ENCODE measurements around the gene MDM2. TPM values are rescaled to one million over a fixed set of nuclear protein-coding genes. Genes with fewer than 3 reads are reported as not detected.
A peak's percentile ranks its signal among the peaks of the same experiment; 100 is the strongest.

Gene MDM2
- total RNA-seq, 1 experiment from 2014 or later: 207 TPM

DNA sequence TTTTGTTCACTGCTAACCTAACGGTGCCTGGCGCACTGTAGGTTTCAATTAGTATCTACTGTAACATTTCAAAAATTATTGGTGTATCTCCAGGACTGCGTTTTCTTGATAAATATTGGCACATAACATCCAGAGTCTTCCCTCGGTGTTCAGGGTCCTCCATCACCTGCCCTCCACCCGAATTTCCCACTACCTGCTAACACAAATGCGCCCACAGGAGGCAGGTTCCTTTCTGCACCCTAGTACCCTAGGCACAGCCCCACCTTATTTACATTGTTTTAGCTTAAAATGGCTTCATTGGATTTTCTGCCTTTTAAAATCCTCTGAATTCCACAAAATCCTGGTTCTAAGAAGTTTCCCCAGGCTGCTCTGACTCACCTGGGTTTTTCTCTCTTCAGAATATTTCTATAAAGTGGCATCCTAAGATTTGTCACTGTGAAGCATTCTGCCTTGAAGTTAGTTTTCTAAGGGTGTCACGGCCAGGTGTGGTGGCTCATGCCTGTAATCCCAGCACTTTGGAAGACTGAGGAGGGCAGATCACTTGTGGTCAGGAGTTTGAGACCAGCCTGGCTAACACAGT, 86.4 kb downstream of the MDM2 start:
- no peaks in the 10 kb centered on the region for H3K27me3 Mint-ChIP-seq (ENCODE audit: low read depth)
- no peaks in the 10 kb centered on the region for H3K36me3 Mint-ChIP-seq
- no peak for TF ChIP-seq NFE2L1 (CRISPR knock-in tag; IDR thresholded peaks at IDR 0.05)
- no peak overlapping the region for H3K27ac Mint-ChIP-seq
- ChIA-PET CTCF (no interaction called here), POLR2A (no interaction called here)
- DNase-seq (ENCODE audit: low spot score): no peak
- H3K4me1 Mint-ChIP-seq: no peaks in the 10 kb centered on the region
- no peak for ATAC-seq
- H3K9me3 Mint-ChIP-seq: no peaks in the 10 kb centered on the region
- H3K4me3 Mint-ChIP-seq: no peak overlapping the region

DNA sequence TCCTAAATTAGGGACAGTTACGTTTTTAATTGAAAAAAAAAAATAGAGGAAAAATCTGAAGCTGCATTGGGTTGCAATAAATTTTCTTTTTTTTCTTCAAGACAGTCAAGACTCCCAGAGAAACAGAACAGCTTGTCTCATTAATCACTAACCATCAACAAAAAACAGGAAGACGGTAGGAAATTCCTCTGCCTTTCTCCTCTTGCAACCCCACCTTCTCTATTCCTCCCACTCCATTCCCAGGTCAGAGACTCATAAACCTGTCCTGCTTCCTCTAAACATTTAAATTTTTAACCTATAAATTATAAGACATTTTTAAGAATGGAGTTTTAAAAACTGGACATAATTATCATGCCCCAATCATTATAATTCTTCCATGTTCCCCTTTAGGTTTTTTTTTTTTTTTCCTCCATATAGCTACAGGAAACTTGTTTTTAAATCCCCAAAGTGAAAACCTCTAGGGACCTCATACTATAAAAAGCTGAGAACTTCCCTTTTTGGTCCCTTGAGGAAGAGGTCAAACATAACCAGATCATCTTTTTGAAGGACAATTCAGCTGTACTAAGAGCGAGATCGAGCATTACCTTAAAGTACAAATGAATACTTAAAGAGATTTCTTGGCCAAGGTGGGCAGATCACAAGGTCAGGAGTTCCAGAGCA, 89.0 kb downstream of the MDM2 start:
- CTCF ChIA-PET: no interaction called here
- POLR2A ChIA-PET: interaction anchor here (0.6 kb wide), 2 partner anchors 67 to 380 kb away, joined by 3 to 4 read pairs; no protein-coding TSS in a partner anchor
- peaks cover 4% of the 10 kb centered on the region for H3K4me1 Mint-ChIP-seq
- TF ChIP-seq, protein P1, sequence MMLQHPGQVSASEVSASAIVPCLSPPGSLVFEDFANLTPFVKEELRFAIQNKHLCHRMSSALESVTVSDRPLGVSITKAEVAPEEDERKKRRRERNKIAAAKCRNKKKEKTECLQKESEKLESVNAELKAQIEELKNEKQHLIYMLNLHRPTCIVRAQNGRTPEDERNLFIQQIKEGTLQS (CRISPR knock-in tag; conservative IDR thresholded peaks at IDR 0.05): no peak
- TF ChIP-seq, protein P2, sequence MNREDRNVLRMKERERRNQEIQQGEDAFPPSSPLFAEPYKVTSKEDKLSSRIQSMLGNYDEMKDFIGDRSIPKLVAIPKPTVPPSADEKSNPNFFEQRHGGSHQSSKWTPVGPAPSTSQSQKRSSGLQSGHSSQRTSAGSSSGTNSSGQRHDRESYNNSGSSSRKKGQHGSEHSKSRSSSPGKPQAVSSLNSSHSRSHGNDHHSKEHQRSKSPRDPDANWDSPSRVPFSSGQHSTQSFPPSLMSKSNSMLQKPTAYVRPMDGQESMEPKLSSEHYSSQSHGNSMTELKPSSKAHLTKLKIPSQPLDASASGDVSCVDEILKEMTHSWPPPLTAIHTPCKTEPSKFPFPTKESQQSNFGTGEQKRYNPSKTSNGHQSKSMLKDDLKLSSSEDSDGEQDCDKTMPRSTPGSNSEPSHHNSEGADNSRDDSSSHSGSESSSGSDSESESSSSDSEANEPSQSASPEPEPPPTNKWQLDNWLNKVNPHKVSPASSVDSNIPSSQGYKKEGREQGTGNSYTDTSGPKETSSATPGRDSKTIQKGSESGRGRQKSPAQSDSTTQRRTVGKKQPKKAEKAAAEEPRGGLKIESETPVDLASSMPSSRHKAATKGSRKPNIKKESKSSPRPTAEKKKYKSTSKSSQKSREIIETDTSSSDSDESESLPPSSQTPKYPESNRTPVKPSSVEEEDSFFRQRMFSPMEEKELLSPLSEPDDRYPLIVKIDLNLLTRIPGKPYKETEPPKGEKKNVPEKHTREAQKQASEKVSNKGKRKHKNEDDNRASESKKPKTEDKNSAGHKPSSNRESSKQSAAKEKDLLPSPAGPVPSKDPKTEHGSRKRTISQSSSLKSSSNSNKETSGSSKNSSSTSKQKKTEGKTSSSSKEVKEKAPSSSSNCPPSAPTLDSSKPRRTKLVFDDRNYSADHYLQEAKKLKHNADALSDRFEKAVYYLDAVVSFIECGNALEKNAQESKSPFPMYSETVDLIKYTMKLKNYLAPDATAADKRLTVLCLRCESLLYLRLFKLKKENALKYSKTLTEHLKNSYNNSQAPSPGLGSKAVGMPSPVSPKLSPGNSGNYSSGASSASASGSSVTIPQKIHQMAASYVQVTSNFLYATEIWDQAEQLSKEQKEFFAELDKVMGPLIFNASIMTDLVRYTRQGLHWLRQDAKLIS (CRISPR knock-in tag; IDR thresholded peaks at IDR 0.05; ENCODE audit: borderline replicate concordance): no peak
- TF ChIP-seq ZNF317 (CRISPR knock-in tag; IDR thresholded peaks at IDR 0.05; ENCODE audit: borderline replicate concordance, low read depth): no peak
- no peak for TF ChIP-seq RORB (CRISPR knock-in tag; IDR thresholded peaks at IDR 0.05)
- TF ChIP-seq ESRRA (CRISPR knock-in tag; IDR thresholded peaks at IDR 0.05; ENCODE audit: borderline replicate concordance): no peak
- TF ChIP-seq ZNF219 (CRISPR knock-in tag; IDR thresholded peaks at IDR 0.05; ENCODE audit: borderline replicate concordance): no peak
- TF ChIP-seq CBFB (CRISPR knock-in tag; IDR thresholded peaks at IDR 0.05; ENCODE audit: low read depth): no peak
- TF ChIP-seq, protein P3, sequence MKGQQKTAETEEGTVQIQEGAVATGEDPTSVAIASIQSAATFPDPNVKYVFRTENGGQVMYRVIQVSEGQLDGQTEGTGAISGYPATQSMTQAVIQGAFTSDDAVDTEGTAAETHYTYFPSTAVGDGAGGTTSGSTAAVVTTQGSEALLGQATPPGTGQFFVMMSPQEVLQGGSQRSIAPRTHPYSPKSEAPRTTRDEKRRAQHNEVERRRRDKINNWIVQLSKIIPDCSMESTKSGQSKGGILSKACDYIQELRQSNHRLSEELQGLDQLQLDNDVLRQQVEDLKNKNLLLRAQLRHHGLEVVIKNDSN (CRISPR knock-in tag; IDR thresholded peaks at IDR 0.05): no peak
- no peak for TF ChIP-seq ETV6 (CRISPR knock-in tag; IDR thresholded peaks at IDR 0.05)
- no peak for TF ChIP-seq HMGA2 (CRISPR knock-in tag; IDR thresholded peaks at IDR 0.05)
- no peak for ATAC-seq
- no peak overlapping the region for H3K4me3 Mint-ChIP-seq
- H3K36me3 Mint-ChIP-seq: no peaks in the 10 kb centered on the region
- no peak overlapping the region for H3K27ac Mint-ChIP-seq
- no peaks in the 10 kb centered on the region for H3K27me3 Mint-ChIP-seq (ENCODE audit: low read depth)
- no peak for DNase-seq (ENCODE audit: low spot score)
- H3K9me3 Mint-ChIP-seq: 0 out of 2 replicates have a peak, but pooled peaks cover 6% of the 10 kb centered on the region

DNA sequence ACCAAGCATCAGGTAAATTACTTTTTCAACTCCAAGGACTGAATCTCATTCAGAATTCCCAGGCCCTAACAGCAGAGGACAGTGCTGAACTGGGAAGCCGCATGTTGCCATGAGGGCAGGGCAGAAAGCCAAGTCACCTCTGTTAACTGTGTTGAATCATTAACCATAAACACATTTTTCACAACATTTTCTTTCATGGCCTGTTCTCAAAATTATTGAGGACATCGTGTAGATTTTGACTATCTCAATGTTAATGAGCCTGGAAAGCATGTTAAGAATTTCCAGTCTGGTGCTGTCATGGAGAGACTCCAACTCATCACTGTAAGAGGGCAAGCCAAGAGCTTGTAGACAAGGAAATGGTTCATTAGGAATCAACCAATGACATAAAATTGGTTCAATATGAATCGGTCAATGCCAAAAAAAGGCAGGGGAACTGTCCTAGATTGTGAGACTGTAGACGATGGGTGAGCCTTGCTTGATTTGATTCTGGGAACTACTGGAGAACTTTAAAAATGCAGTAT, 91.3 kb downstream of the MDM2 start:
- ChIA-PET POLR2A (no interaction called here), CTCF (no interaction called here)
- no peak for DNase-seq (ENCODE audit: low spot score)
- no peak overlapping the region for H3K27ac Mint-ChIP-seq
- peaks cover 4% of the 10 kb centered on the region for H3K4me1 Mint-ChIP-seq
- no peaks in the 10 kb centered on the region for H3K36me3 Mint-ChIP-seq
- ATAC-seq: peak; percentile 28; the same call in 1 of the 2 replicates
- H3K4me3 Mint-ChIP-seq: no peak overlapping the region
- 0 out of 2 replicates have a peak, but pooled peaks cover 6% of the 10 kb centered on the region for H3K9me3 Mint-ChIP-seq
- no peaks in the 10 kb centered on the region for H3K27me3 Mint-ChIP-seq (ENCODE audit: low read depth)
- TF ChIP-seq NR2C2 (CRISPR knock-in tag; IDR thresholded peaks at IDR 0.05): no peak
- no peak for TF ChIP-seq ZNF219 (CRISPR knock-in tag; IDR thresholded peaks at IDR 0.05; ENCODE audit: borderline replicate concordance)
- no peak for TF ChIP-seq TP53 (CRISPR knock-in tag; IDR thresholded peaks at IDR 0.05)
- no peak for TF ChIP-seq ATF1 (CRISPR knock-in tag; IDR thresholded peaks at IDR 0.05)
- TF ChIP-seq MXD4 (CRISPR knock-in tag; IDR thresholded peaks at IDR 0.05; ENCODE audit: borderline replicate concordance): no peak
- no peak for TF ChIP-seq ZBTB21 (CRISPR knock-in tag; IDR thresholded peaks at IDR 0.05; ENCODE audit: borderline replicate concordance)
- no peak for TF ChIP-seq ZNF423 (CRISPR knock-in tag; IDR thresholded peaks at IDR 0.05)
- TF ChIP-seq, protein P4, sequence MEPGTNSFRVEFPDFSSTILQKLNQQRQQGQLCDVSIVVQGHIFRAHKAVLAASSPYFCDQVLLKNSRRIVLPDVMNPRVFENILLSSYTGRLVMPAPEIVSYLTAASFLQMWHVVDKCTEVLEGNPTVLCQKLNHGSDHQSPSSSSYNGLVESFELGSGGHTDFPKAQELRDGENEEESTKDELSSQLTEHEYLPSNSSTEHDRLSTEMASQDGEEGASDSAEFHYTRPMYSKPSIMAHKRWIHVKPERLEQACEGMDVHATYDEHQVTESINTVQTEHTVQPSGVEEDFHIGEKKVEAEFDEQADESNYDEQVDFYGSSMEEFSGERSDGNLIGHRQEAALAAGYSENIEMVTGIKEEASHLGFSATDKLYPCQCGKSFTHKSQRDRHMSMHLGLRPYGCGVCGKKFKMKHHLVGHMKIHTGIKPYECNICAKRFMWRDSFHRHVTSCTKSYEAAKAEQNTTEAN (CRISPR knock-in tag; IDR thresholded peaks at IDR 0.05): no peak
- no peak for TF ChIP-seq ZNF232 (CRISPR knock-in tag; IDR thresholded peaks at IDR 0.05)
- TF ChIP-seq RELA (CRISPR knock-in tag; IDR thresholded peaks at IDR 0.05; ENCODE audit: borderline replicate concordance): no peak
- no peak for TF ChIP-seq RORB (CRISPR knock-in tag; IDR thresholded peaks at IDR 0.05)
- TF ChIP-seq, protein P5, sequence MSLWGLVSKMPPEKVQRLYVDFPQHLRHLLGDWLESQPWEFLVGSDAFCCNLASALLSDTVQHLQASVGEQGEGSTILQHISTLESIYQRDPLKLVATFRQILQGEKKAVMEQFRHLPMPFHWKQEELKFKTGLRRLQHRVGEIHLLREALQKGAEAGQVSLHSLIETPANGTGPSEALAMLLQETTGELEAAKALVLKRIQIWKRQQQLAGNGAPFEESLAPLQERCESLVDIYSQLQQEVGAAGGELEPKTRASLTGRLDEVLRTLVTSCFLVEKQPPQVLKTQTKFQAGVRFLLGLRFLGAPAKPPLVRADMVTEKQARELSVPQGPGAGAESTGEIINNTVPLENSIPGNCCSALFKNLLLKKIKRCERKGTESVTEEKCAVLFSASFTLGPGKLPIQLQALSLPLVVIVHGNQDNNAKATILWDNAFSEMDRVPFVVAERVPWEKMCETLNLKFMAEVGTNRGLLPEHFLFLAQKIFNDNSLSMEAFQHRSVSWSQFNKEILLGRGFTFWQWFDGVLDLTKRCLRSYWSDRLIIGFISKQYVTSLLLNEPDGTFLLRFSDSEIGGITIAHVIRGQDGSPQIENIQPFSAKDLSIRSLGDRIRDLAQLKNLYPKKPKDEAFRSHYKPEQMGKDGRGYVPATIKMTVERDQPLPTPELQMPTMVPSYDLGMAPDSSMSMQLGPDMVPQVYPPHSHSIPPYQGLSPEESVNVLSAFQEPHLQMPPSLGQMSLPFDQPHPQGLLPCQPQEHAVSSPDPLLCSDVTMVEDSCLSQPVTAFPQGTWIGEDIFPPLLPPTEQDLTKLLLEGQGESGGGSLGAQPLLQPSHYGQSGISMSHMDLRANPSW (CRISPR knock-in tag; conservative IDR thresholded peaks at IDR 0.05; ENCODE audit: low read depth): no peak
- TF ChIP-seq EMX1 (CRISPR knock-in tag; IDR thresholded peaks at IDR 0.05): no peak
- TF ChIP-seq ZNF671 (CRISPR knock-in tag; IDR thresholded peaks at IDR 0.05): no peak
- no peak for TF ChIP-seq SP1 (CRISPR knock-in tag; conservative IDR thresholded peaks at IDR 0.05)
